Measurements from ENCODE around the gene NCOA6.

- no peak for TF ChIP-seq CTCF (IDR thresholded peaks at IDR 0.05)
- no peak for TF ChIP-seq EZH2 (IDR thresholded peaks at IDR 0.05; ENCODE audit: borderline replicate concordance, insufficient read depth, low read depth, low read length, poor library complexity, severe bottlenecking)
Measured at GRCh38 chr20:34753706-34754461, 71.6 kb downstream of the NCOA6 start.

Measured in B cell (primary cell).